ENCODE data around the gene PCDH7.

PCDH7 gene

GRCh38 chr4:30726090-30726675, 6.0 kb downstream of the PCDH7 start:
- DNase-seq: no peak

GRCh38 chr4:30727409-30727808, 7.2 kb downstream of the PCDH7 start:
- DNase-seq: no peak

- no peak for DNase-seq
These were observed 8.1 kb downstream of the PCDH7 start for GRCh38 chr4:30728311-30728710.

DNA sequence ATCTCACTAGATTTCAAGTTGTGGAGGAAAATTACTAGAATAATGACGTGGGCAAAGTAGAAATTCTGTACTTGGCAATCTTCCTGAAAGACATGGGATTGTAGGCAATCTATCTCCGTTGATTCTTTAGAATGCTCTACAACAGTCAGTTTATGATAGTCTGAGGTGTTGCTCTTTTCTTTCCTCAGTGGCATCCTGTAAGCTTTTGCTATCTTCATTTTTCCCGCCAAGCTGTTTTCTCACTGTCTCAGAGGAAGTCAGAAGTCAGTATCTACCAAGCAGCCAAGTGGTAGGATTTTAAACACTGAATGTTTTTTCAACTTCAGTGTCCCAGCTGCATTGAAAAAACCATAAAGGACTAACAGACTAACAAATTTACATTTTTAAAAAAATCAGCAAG, 23.7 kb downstream of the PCDH7 start:
- DNase-seq: no peak

DNA sequence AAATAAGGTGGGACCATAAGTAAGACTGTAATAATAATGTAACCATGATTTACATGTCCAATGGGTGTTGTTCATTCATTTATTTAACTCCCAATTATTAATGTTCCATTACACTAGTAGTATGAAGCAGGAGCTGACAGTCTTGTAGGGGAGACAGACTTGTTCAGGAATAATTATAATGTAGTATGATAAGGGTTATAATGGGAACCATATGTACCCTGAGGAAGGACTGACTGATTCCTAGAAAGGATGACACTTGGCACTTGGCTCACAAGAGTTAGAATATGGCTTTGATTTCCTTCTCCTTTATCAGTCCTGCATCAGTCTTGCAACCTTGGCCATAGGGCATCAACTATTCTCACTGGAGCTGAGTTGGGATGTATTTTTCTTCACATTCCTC, 24.2 kb downstream of the PCDH7 start:
- no peak for DNase-seq

GRCh38 chr4:30744957-30745640, 24.9 kb downstream of the PCDH7 start:
- DNase-seq: no peak

DNA sequence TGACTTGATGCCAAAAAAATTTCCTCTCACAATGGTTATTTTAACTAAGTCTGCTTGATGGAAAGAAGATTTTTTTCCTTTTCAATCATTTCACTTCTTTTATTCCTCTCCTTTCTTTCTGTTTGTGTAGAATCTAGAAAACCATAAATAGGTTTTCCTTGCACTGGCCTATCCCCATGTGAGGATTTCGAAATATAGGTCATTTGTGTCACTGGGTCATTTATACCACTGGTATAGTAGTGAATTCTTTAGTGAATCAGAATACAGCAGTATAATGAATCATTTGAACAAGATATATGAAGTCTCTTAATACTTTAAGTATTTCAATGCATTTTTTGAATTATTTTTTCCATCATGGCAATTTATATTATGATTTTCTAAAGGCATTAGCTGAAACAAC, 26.6 kb downstream of the PCDH7 start:
- DNase-seq: no peak

DNA sequence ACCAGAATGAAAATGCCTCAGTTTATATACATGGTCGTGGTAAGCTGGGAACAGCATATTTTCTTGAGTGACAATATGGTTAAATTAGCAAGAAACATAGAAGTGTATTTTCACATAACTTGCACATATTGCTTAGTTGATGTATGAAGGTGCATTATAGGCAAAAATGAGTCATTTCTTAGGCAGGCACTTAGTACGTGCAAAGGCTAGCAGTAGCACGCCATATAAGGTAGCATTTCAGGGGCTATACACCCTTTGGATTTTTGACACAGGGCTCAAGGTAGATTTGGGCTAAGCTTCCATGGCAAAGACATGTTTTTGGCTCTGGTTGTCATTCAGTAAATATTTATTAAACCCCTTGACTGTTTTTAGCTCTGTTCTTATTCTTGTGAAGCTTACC, 33.1 kb downstream of the PCDH7 start:
- DNase-seq: no peak

- no peak for DNase-seq
These were observed 33.9 kb downstream of the PCDH7 start for GRCh38 chr4:30754021-30754420.

DNA sequence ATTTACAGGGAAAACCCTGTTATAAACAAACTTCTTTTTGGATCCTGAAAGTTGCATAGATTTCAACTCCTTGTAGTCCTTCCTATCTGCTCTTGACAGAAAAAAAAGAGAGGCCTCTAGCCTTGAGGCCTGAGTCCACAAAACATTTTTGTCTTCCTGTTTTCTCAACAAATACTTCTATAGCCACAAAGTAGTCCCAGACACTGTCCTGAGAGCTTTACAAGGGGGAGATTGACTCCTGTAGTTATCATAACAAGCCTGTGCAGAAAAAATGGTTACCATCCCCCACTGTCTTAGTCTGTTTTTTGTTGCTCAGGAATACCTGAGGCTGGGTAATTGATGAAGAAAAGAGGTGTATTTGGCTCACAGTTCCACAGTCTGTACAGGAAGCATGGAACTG, 35.2 kb downstream of the PCDH7 start:
- DNase-seq: no peak

- DNase-seq: no peak
These were observed 36.4 kb downstream of the PCDH7 start for GRCh38 chr4:30756553-30756952.

GRCh38 chr4:30757357-30757756, 37.2 kb downstream of the PCDH7 start:
- no peak for DNase-seq

- DNase-seq: no peak
These were observed 40.4 kb downstream of the PCDH7 start for GRCh38 chr4:30760551-30760950.

DNA sequence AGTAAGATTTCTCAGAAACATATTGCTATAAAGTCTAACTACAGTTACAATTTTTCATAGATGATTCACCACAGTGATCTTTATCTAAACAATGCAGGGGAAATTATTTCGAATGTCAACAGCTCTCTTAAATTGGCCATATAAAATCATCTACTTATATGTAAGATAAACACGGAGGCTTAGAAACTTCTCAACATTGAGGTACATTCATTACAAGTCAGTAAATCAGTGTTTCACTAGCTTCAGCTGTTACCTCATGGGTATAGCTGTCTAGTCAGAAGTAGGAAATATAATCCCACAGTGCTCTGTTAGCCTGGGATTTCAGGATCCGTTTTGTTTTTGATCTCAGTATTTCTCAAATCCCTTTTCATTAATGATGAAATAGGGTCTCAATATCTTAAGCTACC, 43.2 kb downstream of the PCDH7 start:
- DNase-seq: no peak

DNA sequence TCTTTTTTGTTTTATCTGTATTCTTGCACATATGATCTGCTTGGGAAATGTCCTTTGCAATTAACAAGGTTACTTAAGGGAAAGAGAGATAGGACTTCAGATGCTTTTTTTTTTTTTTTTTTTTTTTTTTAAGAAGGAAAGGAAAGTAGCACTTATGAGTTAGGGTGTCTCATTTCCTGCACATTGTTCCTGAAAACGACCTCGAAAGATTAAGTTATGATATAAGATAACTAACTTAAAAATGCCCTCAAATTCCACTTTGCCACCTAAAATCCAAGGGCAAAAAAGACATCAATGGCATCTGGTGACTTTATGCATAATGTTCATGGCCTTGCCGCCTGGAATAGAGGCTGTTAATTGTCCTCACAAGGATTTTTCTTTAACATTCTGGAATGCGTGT, 44.9 kb downstream of the PCDH7 start:
- DNase-seq: no peak

DNA sequence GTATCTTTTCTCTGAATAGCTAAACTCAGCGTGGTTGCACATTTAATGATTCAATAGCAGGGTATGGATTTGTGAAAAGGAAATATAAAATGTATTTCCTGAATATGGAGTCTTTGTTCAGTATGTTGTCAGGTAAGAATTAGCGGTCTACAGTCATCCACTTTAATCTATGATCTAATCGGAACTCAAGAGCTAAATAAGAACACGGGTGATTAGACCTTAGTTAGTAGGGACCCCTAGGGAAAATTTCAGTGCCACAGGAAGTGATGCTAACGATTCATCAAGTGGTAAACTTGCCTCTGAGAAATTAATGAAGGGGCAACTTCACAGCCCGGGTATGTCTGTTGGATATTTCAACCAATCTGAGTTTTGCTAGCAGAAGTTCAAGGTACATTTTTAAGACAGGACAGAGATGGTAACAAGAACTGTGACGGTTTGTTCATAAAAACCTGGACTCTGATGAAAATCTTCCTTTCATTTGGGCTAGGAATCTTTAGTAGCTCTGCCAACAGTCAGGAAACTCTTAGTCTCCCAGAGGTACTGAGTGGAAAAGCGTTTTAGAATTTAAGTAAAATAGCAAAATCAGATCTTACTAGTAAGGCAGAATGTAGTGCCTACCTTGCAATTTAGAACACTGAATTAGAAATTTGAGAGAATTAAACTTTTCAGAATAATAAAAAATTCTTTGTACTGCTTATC, 47.1 kb downstream of the PCDH7 start:
- no peak for DNase-seq

GRCh38 chr4:30768277-30768676, 48.1 kb downstream of the PCDH7 start:
- no peak for DNase-seq

- DNase-seq: no peak
These were observed 48.9 kb downstream of the PCDH7 start for GRCh38 chr4:30769093-30769492.

GRCh38 chr4:30770049-30770549, 49.9 kb downstream of the PCDH7 start:
- no peak for DNase-seq

- DNase-seq: no peak
These were observed 50.6 kb downstream of the PCDH7 start for GRCh38 chr4:30770812-30771211.

GRCh38 chr4:30776451-30776850, 56.3 kb downstream of the PCDH7 start:
- no peak for DNase-seq

GRCh38 chr4:30776921-30777415, 56.8 kb downstream of the PCDH7 start:
- DNase-seq: no peak

All from activated CD4-positive, alpha-beta T cell treated with anti-CD3 and anti-CD28 coated beads, Interleukin-10, Interleukin-2, amounts not matched to agents 100 ng/mL and 50 ng/mL, durations not matched to agents 16 hours and 8 hours (primary cell).